OCI-LY7 (cell line): ENCODE measurements around the gene NGF. TPM values are rescaled to one million over a fixed set of nuclear protein-coding genes. Genes with fewer than 3 reads are reported as not detected.

Source experiments
- BruUV-seq: library from RNA; stranded (reverse); fragments of 400-500 nt; replicated peaks from 2 replicates; lab custom pipeline; 2021; lab: Mats Ljungman, UMichigan
- CTCF ChIA-PET: fragments of 300-600 bp; sonication (Branson Sonifier 250); formaldehyde crosslinking; loops from one replicate; lab custom pipeline; 2022; ENCODE audit warnings: antibody characterized with exemption; ENCODE audit not compliant: unreplicated experiment; lab: Charles Lee
- POLR2A ChIA-PET: fragments of 300-600 bp; sonication (Branson Sonifier 250); formaldehyde crosslinking; loops from one replicate; lab custom pipeline; 2022; ENCODE audit warnings: antibody characterized with exemption; lab: Charles Lee
- DNase-seq: peaks from one replicate; pipeline ENCODE4 v3.0.0-alpha.2; 2015; ENCODE audit warnings: low spot score
- H2AFZ ChIP-seq: fragments of 200-600 bp; sonication (generic), shearing (Covaris generic); 2 replicates; pipeline ENCODE4 v1.6.1; 2014; ENCODE audit warnings: mild to moderate bottlenecking, antibody characterized with exemption, low read length, moderate library complexity
- H3K27ac ChIP-seq: fragments of 200-600 bp; sonication (generic); 2 replicates; pipeline ENCODE4 v1.5.1; 2014; ENCODE audit warnings: mixed run types, low read depth, mild to moderate bottlenecking, moderate library complexity, low read length, inconsistent platforms; ENCODE audit not compliant: poor library complexity, severe bottlenecking
- H3K36me3 ChIP-seq: fragments of 200-600 bp; sonication (generic); 2 replicates; pipeline ENCODE4 v1.6.1; 2014; ENCODE audit warnings: mild to moderate bottlenecking, antibody characterized with exemption, low read length, moderate library complexity, mixed read lengths; ENCODE audit not compliant: insufficient read depth
- H3K4me1 ChIP-seq: fragments of 200-600 bp; sonication (generic); 2 replicates; pipeline ENCODE4 v1.5.1; 2014; ENCODE audit warnings: mild to moderate bottlenecking, low read length; ENCODE audit not compliant: insufficient read depth, poor library complexity, severe bottlenecking
- H3K4me2 ChIP-seq: fragments of 200-600 bp; sonication (generic); 2 replicates; pipeline ENCODE4 v1.6.1; 2014; ENCODE audit warnings: mild to moderate bottlenecking, low read length
- H3K4me3 ChIP-seq: fragments of 200-600 bp; sonication (generic); 2 replicates; pipeline ENCODE4 v1.5.1; 2014; ENCODE audit warnings: mild to moderate bottlenecking, low read depth, low read length; ENCODE audit not compliant: poor library complexity, severe bottlenecking
- H3K79me2 ChIP-seq: fragments of 200-600 bp; sonication (generic); 2 replicates; pipeline ENCODE4 v1.6.1; 2016; ENCODE audit warnings: low read depth, mild to moderate bottlenecking, low read length, moderate library complexity, mixed read lengths; ENCODE audit not compliant: insufficient read depth
- H3K9me2 ChIP-seq: fragments of 200-600 bp; sonication (generic); 2 replicates; pipeline ENCODE4 v1.6.1; 2016; ENCODE audit warnings: mild to moderate bottlenecking, low read length, mixed read lengths; ENCODE audit not compliant: insufficient read depth
- H3K9me3 ChIP-seq: fragments of 200-600 bp; sonication (generic); 2 replicates; pipeline ENCODE4 v1.6.1; 2014; ENCODE audit warnings: mild to moderate bottlenecking, mixed run types, low read length, mixed read lengths
- H4K20me1 ChIP-seq: fragments of 200-600 bp; sonication (generic); 2 replicates; pipeline ENCODE4 v1.6.1; 2014; ENCODE audit warnings: mild to moderate bottlenecking, antibody characterized with exemption, low read length, moderate library complexity, mixed read lengths; ENCODE audit not compliant: insufficient read depth
- CTCF ChIP-seq: fragments of 200-600 bp; sonication (generic); conservative IDR thresholded peaks from 2 replicates; pipeline ENCODE4 v1.5.1; 2014; ENCODE audit warnings: mild to moderate bottlenecking, antibody characterized with exemption, low read length, moderate library complexity, mixed read lengths
- EZH2phosphoT487 ChIP-seq: fragments of 200-600 bp; sonication (generic); IDR thresholded peaks from 2 replicates; pipeline ENCODE4 v1.6.1; 2018; ENCODE audit warnings: low read depth, borderline replicate concordance, mild to moderate bottlenecking, mixed run types, antibody characterized with exemption, low read length, moderate library complexity, mixed read lengths
- intact Hi-C: fragments of 100-400 bp; cut with micrococcal nuclease; formaldehyde crosslinking; loops from one replicate; pipeline ENCODE4 v1.10.0; 2022; ENCODE audit not compliant: unreplicated experiment
- total RNA-seq, 2 experiments: library from RNA; depleted of rRNA in 1 of 2; stranded (reverse); fragments of >200 nt in 1 of 2; shearing (Covaris generic) in 1 of 2; gene quantifications; 2 replicates each; pipeline ENCODE4 v1.2.3, GENCODE V29; 2014 to 2022

NGF gene
- total RNA-seq, 2 experiments from 2014 or later, result not detected

GRCh38 chr1:115365738-115366137 is 27.7 kb upstream of the NGF start:
- Histone ChIP-seq H3K4me2 (no peak overlapping the region), H3K4me3 (no peak overlapping the region), H3K79me2 (no peaks in the 10 kb centered on the region), H3K9me2 (no peaks in the 10 kb centered on the region), H3K27ac (no peak overlapping the region), H2AFZ (no peak overlapping the region), H3K4me1 (peaks cover 13% of the 10 kb centered on the region), H4K20me1 (no peaks in the 10 kb centered on the region), H3K9me3 (no peaks in the 10 kb centered on the region), H3K36me3 (no peaks in the 10 kb centered on the region)
- TF ChIP-seq EZH2phosphoT487 (no peak), CTCF (no peak)
- POLR2A ChIA-PET, result no interaction called here
- DNase-seq, result no peak
- CTCF ChIA-PET, result no interaction called here
- intact Hi-C loops, result no loop called here
- no TSS peak for BruUV-seq

- CTCF ChIA-PET, result interaction anchor here (0.6 kb wide), 1 partner anchor 49 kb away, joined by 3 read pairs; no protein-coding TSS in a partner anchor
- H3K36me3 ChIP-seq, result no peaks in the 10 kb centered on the region
- H3K9me2 ChIP-seq, result no peaks in the 10 kb centered on the region
- H3K9me3 ChIP-seq, result no peaks in the 10 kb centered on the region
- no peak for DNase-seq
- H3K79me2 ChIP-seq, result no peaks in the 10 kb centered on the region
- POLR2A ChIA-PET, result interaction anchor here (1.2 kb wide), 1 partner anchor 86 kb away, joined by 3 read pairs; no protein-coding TSS in a partner anchor
- no peak overlapping the region for H3K4me3 ChIP-seq
- intact Hi-C loops, result no loop called here
- TF ChIP-seq CTCF (no peak), EZH2phosphoT487 (no peak)
- no peak overlapping the region for H3K27ac ChIP-seq
- no peak overlapping the region for H3K4me2 ChIP-seq
- H3K4me1 ChIP-seq, result peaks cover 13% of the 10 kb centered on the region
- H2AFZ ChIP-seq, result no peak overlapping the region
- BruUV-seq, result no TSS peak
- H4K20me1 ChIP-seq, result no peaks in the 10 kb centered on the region
These were observed 26.7 kb upstream of the NGF start for GRCh38 chr1:115364780-115365155.

- ChIA-PET POLR2A (interaction anchor here (0.7 to 1.2 kb wide), 2 partner anchors 22 to 86 kb away, joined by 3 to 5 read pairs; no protein-coding TSS in a partner anchor), CTCF (interaction anchor here (0.6 kb wide), 1 partner anchor 48 kb away, joined by 3 read pairs; no protein-coding TSS in a partner anchor)
These were observed 26.2 kb upstream of the NGF start for GRCh38 chr1:115364046-115364779.

More at GRCh38 chr1:115364046-115364779, 26.2 kb upstream of the NGF start:
- Histone ChIP-seq H3K79me2 (no peaks in the 10 kb centered on the region), H2AFZ (peak overlapping the region; percentile 36; the same call in 1 of the 2 replicates), H3K9me3 (no peaks in the 10 kb centered on the region), H4K20me1 (no peaks in the 10 kb centered on the region), H3K27ac (no peak overlapping the region), H3K4me1 (peaks cover 13% of the 10 kb centered on the region), H3K9me2 (no peaks in the 10 kb centered on the region), H3K4me2 (no peak overlapping the region), H3K36me3 (no peaks in the 10 kb centered on the region), H3K4me3 (no peak overlapping the region)
- DNase-seq, result peak; percentile 14
- TF ChIP-seq CTCF (no peak), EZH2phosphoT487 (no peak)
- intact Hi-C loops, result no loop called here
- BruUV-seq, result no TSS peak
